AG04450 (cell line): ENCODE measurements around the gene SLC29A3. TPM values are rescaled to one million over a fixed set of nuclear protein-coding genes. Genes with fewer than 3 reads are reported as not detected.

Experiments
- CTCF ChIA-PET: fragments of 300-600, 350-600 bp; formaldehyde crosslinking; extraction: SDS; loops from one replicate; lab custom pipeline; 2022; ENCODE audit warnings: antibody characterized with exemption, inconsistent platforms; lab: Charles Lee
- POLR2A ChIA-PET: fragments of 350-600 bp; formaldehyde crosslinking; extraction: SDS; loops from one replicate; lab custom pipeline; 2021; ENCODE audit warnings: antibody characterized with exemption, inconsistent platforms; lab: Yijun Ruan, JAX
- DNase-seq: peaks from one replicate; pipeline ENCODE4 v3.0.0-alpha.2; 2011; ENCODE audit warnings: low read depth, low spot score
- H3K27ac ChIP-seq: one replicate; pipeline ENCODE4 v1.5.1; 2012; ENCODE audit warnings: low read depth, low read length, control low read depth
- H3K27me3 ChIP-seq: one replicate; pipeline ENCODE4 v1.6.0; 2012; ENCODE audit warnings: low read length; ENCODE audit not compliant: control insufficient read depth, insufficient read depth
- H3K4me3 ChIP-seq: 2 replicates; pipeline ENCODE4 v1.5.1; 2011; ENCODE audit warnings: mild to moderate bottlenecking, low read depth, low read length, control low read depth
- H3K9me3 ChIP-seq: 2 replicates; pipeline ENCODE4 v1.5.1; 2012; ENCODE audit warnings: low read length; ENCODE audit not compliant: control insufficient read depth, insufficient read depth
- polyA minus RNA-seq: library from RNA; depleted of rRNA, polyadenylated mRNA; stranded (reverse); fragments of >200 nt; gene quantifications from 2 replicates; pipeline ENCODE4 v1.2.3, GENCODE V29; 2011; rRNA and poly(A)+ RNA removed
- polyA plus RNA-seq: library from polyadenylated mRNA; depleted of rRNA; stranded (reverse); fragments of >200 nt; gene quantifications from 2 replicates; pipeline ENCODE4 v1.2.3, GENCODE V29; 2011; rRNA removed
- TF ChIP-seq, protein P1 (sequence below): IDR thresholded peaks from 2 replicates; pipeline ENCODE4 v1.5.1; 2011; ENCODE audit warnings: low read depth, low read length, control low read depth, inconsistent platforms

The SLC29A3 gene
- 2.4 and 3.8 TPM in 2 replicates for polyA plus RNA-seq
- polyA minus RNA-seq: 3.6 and 4.4 TPM in 2 replicates

DNA sequence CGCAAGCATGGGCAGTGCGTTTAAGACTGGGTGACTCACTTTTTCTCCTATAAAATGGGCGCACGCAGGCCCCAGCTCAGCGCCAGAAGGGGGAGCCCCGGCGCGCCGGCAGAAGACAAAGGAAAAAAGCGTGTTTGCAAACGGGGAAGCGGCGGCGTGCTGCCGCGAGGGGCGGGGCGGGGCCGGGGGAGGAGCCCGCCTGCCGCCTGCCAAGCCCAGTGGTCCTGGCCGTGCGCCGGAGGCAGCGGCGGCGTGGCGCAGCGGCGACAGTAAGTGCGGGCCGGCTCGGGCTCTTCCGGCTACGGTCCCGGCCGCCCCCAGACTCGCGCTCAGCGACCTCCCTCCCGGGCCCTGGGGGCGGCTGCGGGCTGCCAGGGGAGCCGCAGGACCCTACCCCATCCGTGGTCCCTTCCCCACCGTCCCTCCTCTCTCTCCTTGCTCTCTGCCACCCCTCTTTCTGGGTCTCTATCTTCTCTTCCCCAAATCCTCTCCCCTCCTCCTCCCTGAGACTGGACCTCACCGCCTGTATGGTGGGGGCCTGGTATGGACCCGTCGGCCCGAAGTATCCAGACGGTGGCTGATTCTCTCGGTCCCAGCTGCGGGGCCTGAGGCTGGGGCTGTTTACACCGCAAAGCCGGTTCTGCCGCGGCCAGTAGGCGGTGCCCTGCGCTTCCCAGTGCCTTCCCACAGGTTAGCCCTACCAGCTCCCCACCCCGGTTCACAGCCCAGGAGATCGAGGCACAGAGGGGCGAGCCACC lies at the start of gene SLC29A3:
TSS of gene SLC29A3 (plus strand) at position 218 of the 758 bp plus-strand sequence. CDS start at position 269, 51 bp downstream.
- Histone ChIP-seq H3K27ac (no peak within 1 kb of the TSS), H3K27me3 (peaks cover 4% of the 10 kb centered on the region), H3K4me3 (peak within 1 kb of the TSS; percentile 71), H3K9me3 (no peaks in the 10 kb centered on the region)
- TF ChIP-seq, protein P1, sequence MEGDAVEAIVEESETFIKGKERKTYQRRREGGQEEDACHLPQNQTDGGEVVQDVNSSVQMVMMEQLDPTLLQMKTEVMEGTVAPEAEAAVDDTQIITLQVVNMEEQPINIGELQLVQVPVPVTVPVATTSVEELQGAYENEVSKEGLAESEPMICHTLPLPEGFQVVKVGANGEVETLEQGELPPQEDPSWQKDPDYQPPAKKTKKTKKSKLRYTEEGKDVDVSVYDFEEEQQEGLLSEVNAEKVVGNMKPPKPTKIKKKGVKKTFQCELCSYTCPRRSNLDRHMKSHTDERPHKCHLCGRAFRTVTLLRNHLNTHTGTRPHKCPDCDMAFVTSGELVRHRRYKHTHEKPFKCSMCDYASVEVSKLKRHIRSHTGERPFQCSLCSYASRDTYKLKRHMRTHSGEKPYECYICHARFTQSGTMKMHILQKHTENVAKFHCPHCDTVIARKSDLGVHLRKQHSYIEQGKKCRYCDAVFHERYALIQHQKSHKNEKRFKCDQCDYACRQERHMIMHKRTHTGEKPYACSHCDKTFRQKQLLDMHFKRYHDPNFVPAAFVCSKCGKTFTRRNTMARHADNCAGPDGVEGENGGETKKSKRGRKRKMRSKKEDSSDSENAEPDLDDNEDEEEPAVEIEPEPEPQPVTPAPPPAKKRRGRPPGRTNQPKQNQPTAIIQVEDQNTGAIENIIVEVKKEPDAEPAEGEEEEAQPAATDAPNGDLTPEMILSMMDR: peak; percentile 77
- CTCF ChIA-PET: interaction anchor here (0.6 to 7.4 kb wide), 32 partner anchors 9 to 511 kb away, joined by 3 to 88 read pairs (median 4); no protein-coding TSS in a partner anchor
- POLR2A ChIA-PET: interaction anchor here (0.6 kb wide), 2 partner anchors 38 to 1628 kb away, joined by 3 to 4 read pairs; no protein-coding TSS in a partner anchor
- peak; percentile 21 for DNase-seq

DNA sequence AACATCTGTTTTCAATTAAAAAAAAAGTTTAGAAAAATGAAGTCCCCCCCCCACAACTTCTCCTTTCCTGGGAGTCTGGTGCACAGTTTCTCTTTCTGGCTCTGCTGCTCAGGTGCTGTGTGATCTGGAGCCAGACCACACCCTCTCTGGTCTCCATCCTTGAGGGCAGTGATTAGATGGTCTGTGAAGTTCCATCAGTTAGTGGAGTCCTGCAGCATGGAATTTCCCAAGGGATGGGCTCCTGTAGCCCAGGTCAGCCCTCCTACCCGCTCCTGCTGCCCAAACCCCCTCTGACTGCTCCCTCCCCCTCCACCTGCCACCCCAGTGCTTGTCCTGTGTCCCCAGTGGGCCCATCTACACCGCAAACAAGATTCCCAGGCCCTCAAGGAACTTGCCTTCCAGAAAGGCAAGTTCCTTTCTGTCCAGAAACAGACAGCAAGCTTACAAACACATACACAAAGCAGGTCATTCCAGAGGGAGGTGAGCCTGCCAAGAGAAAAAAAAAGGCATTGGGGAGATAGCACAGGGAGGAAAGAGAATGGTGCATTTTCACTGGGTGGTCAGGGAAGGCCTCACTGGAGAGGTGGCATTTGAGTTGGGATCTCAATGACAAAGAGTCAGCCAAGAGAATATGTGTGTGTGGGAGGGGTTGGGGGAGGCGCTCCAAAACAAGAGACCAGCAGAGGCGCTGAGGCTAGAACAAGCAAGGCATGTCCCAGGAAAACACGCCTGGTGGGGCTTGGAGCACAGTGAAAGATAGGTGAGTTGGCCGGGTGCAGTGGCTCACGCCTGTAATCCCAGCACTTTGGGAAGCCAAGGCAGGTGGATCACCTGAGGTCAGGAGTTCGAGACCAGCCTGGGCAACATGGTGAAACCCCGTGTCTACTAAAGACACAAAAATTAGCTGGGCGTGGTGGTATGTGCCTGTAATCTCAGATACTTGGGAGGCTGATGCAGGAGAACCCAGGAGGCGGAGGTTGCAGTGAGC lies 49.5 kb upstream of the SLC29A3 start:
- H3K4me3 ChIP-seq: no peak overlapping the region
- POLR2A ChIA-PET: interaction anchor here (1.5 kb wide), 1 partner anchor 54 kb away, joined by 6 read pairs; no protein-coding TSS in a partner anchor
- H3K9me3 ChIP-seq: no peaks in the 10 kb centered on the region; the same call in 1 of the 2 replicates
- H3K27me3 ChIP-seq: no peaks in the 10 kb centered on the region
- H3K27ac ChIP-seq: peak overlapping the region; percentile 73
- TF ChIP-seq, protein P1: 0 out of 2 replicates have a peak, but pooled peaks have one; percentile 5
- DNase-seq: no peak
- CTCF ChIA-PET: interaction anchor here (0.6 to 4.4 kb wide), 34 partner anchors 10 to 540 kb away, joined by 3 to 48 read pairs (median 7); partner anchors contain the start of gene UNC5B

- no peaks in the 10 kb centered on the region; the same call in 1 of the 2 replicates for H3K9me3 ChIP-seq
- H3K4me3 ChIP-seq: no peak overlapping the region
- peak overlapping the region; percentile 21 for H3K27ac ChIP-seq
- ChIA-PET CTCF (interaction anchor here (0.6 to 4.4 kb wide), 38 partner anchors 9 to 539 kb away, joined by 3 to 48 read pairs (median 6); partner anchors contain the start of gene UNC5B), POLR2A (no interaction called here)
- no peak for DNase-seq
- H3K27me3 ChIP-seq: no peaks in the 10 kb centered on the region
- TF ChIP-seq, protein P1: peak; percentile 80
Measured at GRCh38 chr10:71270301-71271220, 48.5 kb upstream of the SLC29A3 start.

DNA sequence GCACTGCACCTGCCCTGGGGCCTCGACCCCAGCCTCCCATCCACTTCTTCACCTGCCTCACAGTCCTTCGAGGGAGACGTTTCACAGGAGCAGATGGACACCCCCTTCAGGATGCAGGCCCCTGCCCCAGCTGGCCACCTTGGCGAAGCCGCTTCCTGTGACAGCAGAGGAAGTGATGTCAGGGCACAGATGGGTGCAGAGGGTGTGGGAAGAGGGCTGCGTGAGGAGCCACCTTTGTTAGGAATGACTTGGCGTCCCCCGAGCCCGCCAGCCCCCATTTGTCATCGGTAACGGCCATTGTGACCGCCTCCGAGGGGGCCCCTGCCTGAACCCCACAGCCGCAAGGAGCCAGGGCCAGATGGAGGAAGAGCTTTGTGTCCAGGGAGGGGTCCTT lies 47.4 kb upstream of the SLC29A3 start:
- no peaks in the 10 kb centered on the region for H3K27me3 ChIP-seq
- no peak for DNase-seq
- CTCF ChIA-PET: interaction anchor here (0.7 to 4.4 kb wide), 11 partner anchors 12 to 346 kb away, joined by 3 to 48 read pairs (median 12); partner anchors contain the start of gene UNC5B

More for the DNA sequence above, 47.4 kb upstream of the SLC29A3 start:
- no peak overlapping the region for H3K4me3 ChIP-seq
- H3K27ac ChIP-seq: no peak overlapping the region
- no peaks in the 10 kb centered on the region; the same call in 1 of the 2 replicates for H3K9me3 ChIP-seq
- TF ChIP-seq, protein P1: no peak
- POLR2A ChIA-PET: no interaction called here
